D721Med (cell line): ENCODE results near the gene PIK3R4.

Experiments used
- DNase-seq: peaks from one replicate; pipeline ENCODE4 v3.0.0; 2011; ENCODE audit warnings: low spot score; ENCODE audit not compliant: insufficient read length
- FAIRE-seq: peaks from 2 replicates; lab custom pipeline; 2011; peaks lifted over from hg19 to GRCh38; lab: Jason Lieb, UNC
- TF ChIP-seq, protein P1 (sequence below): IDR thresholded peaks from 2 replicates; pipeline ENCODE4 v1.5.1; 2012; ENCODE audit warnings: mild to moderate bottlenecking, control low read depth; ENCODE audit not compliant: insufficient read depth; ENCODE audit errors: missing control alignments

The PIK3R4 gene

GRCh38 chr3:130644628-130645253 lies 101.9 kb downstream of the PIK3R4 start:
- FAIRE-seq (no peak), DNase-seq (no peak)
- TF ChIP-seq, protein P1, sequence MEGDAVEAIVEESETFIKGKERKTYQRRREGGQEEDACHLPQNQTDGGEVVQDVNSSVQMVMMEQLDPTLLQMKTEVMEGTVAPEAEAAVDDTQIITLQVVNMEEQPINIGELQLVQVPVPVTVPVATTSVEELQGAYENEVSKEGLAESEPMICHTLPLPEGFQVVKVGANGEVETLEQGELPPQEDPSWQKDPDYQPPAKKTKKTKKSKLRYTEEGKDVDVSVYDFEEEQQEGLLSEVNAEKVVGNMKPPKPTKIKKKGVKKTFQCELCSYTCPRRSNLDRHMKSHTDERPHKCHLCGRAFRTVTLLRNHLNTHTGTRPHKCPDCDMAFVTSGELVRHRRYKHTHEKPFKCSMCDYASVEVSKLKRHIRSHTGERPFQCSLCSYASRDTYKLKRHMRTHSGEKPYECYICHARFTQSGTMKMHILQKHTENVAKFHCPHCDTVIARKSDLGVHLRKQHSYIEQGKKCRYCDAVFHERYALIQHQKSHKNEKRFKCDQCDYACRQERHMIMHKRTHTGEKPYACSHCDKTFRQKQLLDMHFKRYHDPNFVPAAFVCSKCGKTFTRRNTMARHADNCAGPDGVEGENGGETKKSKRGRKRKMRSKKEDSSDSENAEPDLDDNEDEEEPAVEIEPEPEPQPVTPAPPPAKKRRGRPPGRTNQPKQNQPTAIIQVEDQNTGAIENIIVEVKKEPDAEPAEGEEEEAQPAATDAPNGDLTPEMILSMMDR = no peak

DNA sequence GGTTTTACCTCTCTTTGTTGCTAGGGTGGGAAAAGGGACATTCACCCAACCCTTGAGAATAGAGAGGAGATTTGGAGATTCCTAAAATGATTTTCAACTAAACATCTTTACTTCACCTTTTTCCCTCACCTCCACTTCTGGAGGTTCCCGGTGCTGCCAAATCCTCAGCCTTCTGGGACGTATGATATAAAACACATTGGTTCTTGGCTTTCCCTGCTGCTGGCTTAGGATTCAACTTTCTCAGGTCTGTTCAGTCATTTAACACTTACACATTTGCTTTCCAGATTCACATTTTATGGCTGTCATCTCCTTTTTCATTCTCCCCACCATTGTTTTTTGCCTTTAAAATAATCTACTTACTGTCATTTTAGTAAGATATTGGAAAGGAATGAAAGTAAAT lies 106.6 kb downstream of the PIK3R4 start:
- FAIRE-seq (no peak), DNase-seq (no peak)

GRCh38 chr3:130636480-130637234 lies 110.0 kb downstream of the PIK3R4 start:
- no peak for FAIRE-seq
- TF ChIP-seq, protein P1 = no peak
- no peak for DNase-seq

More for the DNA sequence above, 106.6 kb downstream of the PIK3R4 start:
- TF ChIP-seq, protein P1 = no peak

GRCh38 chr3:130635978-130636377 lies 110.7 kb downstream of the PIK3R4 start:
- DNase-seq (no peak), FAIRE-seq (no peak)
- TF ChIP-seq, protein P1 = no peak

- no peak for FAIRE-seq
- no peak for DNase-seq
- TF ChIP-seq, protein P1 = no peak
Observed at GRCh38 chr3:130635285-130635684, 111.3 kb downstream of the PIK3R4 start.
